Endothelial cell of umbilical vein (primary cell): Measurements from ENCODE around the gene RHOBTB1. TPM values are rescaled to one million over a fixed set of nuclear protein-coding genes. Genes with fewer than 3 reads are reported as not detected.

Source experiments
- BruUV-seq: library from RNA; stranded (reverse); fragments of 400-500 nt; replicated peaks from 2 replicates; lab custom pipeline; 2021; lab: Mats Ljungman, UMichigan
- CTCF ChIA-PET: fragments of 300-600, 350-600 bp; sonication (Branson Sonifier 250); formaldehyde crosslinking; loops from one replicate; lab custom pipeline; 2021; ENCODE audit warnings: antibody characterized with exemption, inconsistent platforms; lab: Charles Lee
- POLR2A ChIA-PET: fragments of 300-600, 350-600 bp; sonication (Branson Sonifier 250); formaldehyde crosslinking; loops from one replicate; lab custom pipeline; 2021; ENCODE audit warnings: antibody characterized with exemption, inconsistent platforms; lab: Charles Lee
- DNase-seq: peaks from one replicate; pipeline ENCODE4 v3.0.0-alpha.2; 2011; ENCODE audit warnings: low read depth, low spot score
- FAIRE-seq: peaks from 2 replicates; lab custom pipeline; 2011; peaks lifted over from hg19 to GRCh38; lab: Jason Lieb, UNC
- H2AFZ ChIP-seq: 2 replicates; pipeline ENCODE4 v1.6.0; 2012; ENCODE audit warnings: low read depth, low read length, control low read depth, inconsistent platforms
- H3K27ac ChIP-seq: 2 replicates; pipeline ENCODE4 v1.5.1; 2011; ENCODE audit warnings: low read depth, mild to moderate bottlenecking, control low read depth, low read length, moderate library complexity; ENCODE audit not compliant: insufficient read depth
- H3K27me3 ChIP-seq, 2 experiments: 2 replicates each; pipeline versions ENCODE4 v1.6.0 to v1.6.1; 2011; ENCODE audit warnings: low read length in 2 of 2, mixed read lengths in 1 of 2; ENCODE audit not compliant: control insufficient read depth in 2 of 2, insufficient read depth in 2 of 2
- H3K36me3 ChIP-seq, 2 experiments: 2 replicates in 1 of 2; 3 replicates in 1 of 2; pipeline ENCODE4 v1.5.1; 2011; ENCODE audit warnings: low read length in 2 of 2, mild to moderate bottlenecking in 1 of 2, moderate library complexity in 1 of 2; ENCODE audit not compliant: control insufficient read depth in 2 of 2, insufficient read depth in 2 of 2; ENCODE audit errors: extremely low read depth in 1 of 2
- H3K4me1 ChIP-seq: 3 replicates; pipeline ENCODE4 v1.5.1; 2011; ENCODE audit warnings: mild to moderate bottlenecking, low read length; ENCODE audit not compliant: control insufficient read depth, insufficient read depth; ENCODE audit errors: extremely low read depth
- H3K4me2 ChIP-seq: 2 replicates; pipeline ENCODE4 v1.6.1; 2011; ENCODE audit warnings: low read length, control low read depth, mixed read lengths; ENCODE audit not compliant: insufficient read depth
- H3K4me3 ChIP-seq, 3 experiments: fragments of 200-600 bp in 1 of 3; sonication (generic), shearing (Covaris generic) in 1 of 3; replicated peaks in 1 of 3; 2 replicates each; pipeline ENCODE4 v1.5.1; 2011 to 2016; ENCODE audit warnings: control low read depth in 3 of 3, low read length in 3 of 3, mild to moderate bottlenecking in 2 of 3, inconsistent platforms in 1 of 3, low read depth in 1 of 3, moderate library complexity in 1 of 3; ENCODE audit not compliant: insufficient read depth in 1 of 3
- H3K79me2 ChIP-seq: 2 replicates; pipeline ENCODE4 v1.6.0; 2012; ENCODE audit warnings: low read length, inconsistent platforms; ENCODE audit not compliant: control insufficient read depth, insufficient read depth
- H3K9ac ChIP-seq: replicated peaks from 2 replicates; pipeline ENCODE3; 2011; ENCODE audit warnings: low read length, control low read depth; ENCODE audit not compliant: insufficient read depth; ENCODE audit errors: extremely low read depth
- H3K9me1 ChIP-seq: replicated peaks from 3 replicates; pipeline ENCODE4 v1.6.0; 2011; ENCODE audit warnings: mild to moderate bottlenecking, low read length; ENCODE audit not compliant: control insufficient read depth, insufficient read depth; ENCODE audit errors: extremely low read depth
- H3K9me3 ChIP-seq: replicated peaks from 2 replicates; pipeline ENCODE4 v1.5.1; 2012; ENCODE audit warnings: low read length, inconsistent platforms; ENCODE audit not compliant: control insufficient read depth, insufficient read depth
- H4K20me1 ChIP-seq: replicated peaks from 2 replicates; pipeline ENCODE3; 2011; ENCODE audit warnings: mild to moderate bottlenecking, low read length; ENCODE audit not compliant: control insufficient read depth, insufficient read depth; ENCODE audit errors: extremely low read depth
- CTCF ChIP-seq, 2 donors: IDR thresholded peaks; 1 replicate in 1 of 2; 2 replicates in 1 of 2; pipeline ENCODE4 v1.5.1; 2011; ENCODE audit warnings: low read length in 2 of 2, mild to moderate bottlenecking in 2 of 2, moderate library complexity in 2 of 2, control low read depth in 1 of 2, inconsistent platforms in 1 of 2, low read depth in 1 of 2; ENCODE audit not compliant: insufficient read depth in 1 of 2; ENCODE audit errors: extremely low read depth in 1 of 2
- EZH2 ChIP-seq: IDR thresholded peaks from 2 replicates; pipeline ENCODE4 v1.6.1; 2012; ENCODE audit warnings: borderline replicate concordance, low read depth, mild to moderate bottlenecking, moderate library complexity, low read length, inconsistent platforms; ENCODE audit not compliant: severe bottlenecking
- FOS ChIP-seq: IDR thresholded peaks from 2 replicates; pipeline ENCODE4 v1.6.1; 2011; ENCODE audit warnings: mild to moderate bottlenecking, low read length, moderate library complexity, borderline replicate concordance; ENCODE audit not compliant: insufficient read depth
- GATA2 ChIP-seq: IDR thresholded peaks from 2 replicates; pipeline ENCODE4 v1.7.0; 2011; ENCODE audit warnings: low read depth, mild to moderate bottlenecking, moderate library complexity, mixed read lengths, low read length; ENCODE audit not compliant: insufficient read length, insufficient read depth
- JUN ChIP-seq: IDR thresholded peaks from 2 replicates; pipeline ENCODE4 v1.6.1; 2011; ENCODE audit warnings: borderline replicate concordance, low read depth; ENCODE audit not compliant: insufficient read length, insufficient read depth
- MYC ChIP-seq: IDR thresholded peaks from one replicate; pipeline ENCODE4 v1.6.1; 2011; ENCODE audit warnings: mild to moderate bottlenecking, low read depth, low read length
- POLR2A ChIP-seq: IDR thresholded peaks from 2 replicates; pipeline ENCODE4 v1.6.1; 2012; ENCODE audit warnings: low read depth, mild to moderate bottlenecking, control low read depth, low read length
- dilution Hi-C: fragments of 300-500 bp; cut with MboI; formaldehyde crosslinking; loops from one replicate; pipeline ENCODE4 v1.15.0; 2019; ENCODE audit warnings: low sequenced_read_pairs; ENCODE audit not compliant: extremely low pct_ligation_motif_present
- intact Hi-C: fragments of 100-400 bp; cut with micrococcal nuclease; formaldehyde crosslinking; loops from one replicate; pipeline ENCODE4 v1.10.0; 2022
- polyA plus RNA-seq, 4 experiments: library from polyadenylated mRNA; depleted of rRNA in 3 of 4; stranded (reverse) in 3 of 4; unstranded in 1 of 4; fragments of >200 nt; gene quantifications; 2 replicates each; pipeline versions ENCODE4 v1.2.1 to v1.2.3, GENCODE V29; 2011 to 2012; ENCODE audit warnings: missing spikeins in 1 of 4
- total RNA-seq: library from RNA; stranded (reverse); gene quantifications from 2 replicates; pipeline ENCODE4 v1.2.3, GENCODE V29; 2021
- TF ChIP-seq, protein P1 (sequence below): IDR thresholded peaks from 2 replicates; pipeline ENCODE4 v1.6.1; 2011; ENCODE audit not compliant: insufficient read depth, insufficient read length

The RHOBTB1 gene
- total and polyA plus RNA-seq, 2 donors (not counting 3 experiments of a cell fraction or from before 2014, with no cell fraction given), result 21.2 to 31.0 TPM

- intact Hi-C loops (no loop called here), dilution Hi-C loops (no loop called here)
- FAIRE-seq (no peak), DNase-seq (no peak)
- H3K9me3 ChIP-seq, result no peaks in the 10 kb centered on the region
- no peaks in the 10 kb centered on the region for H3K79me2 ChIP-seq
- no peaks in the 10 kb centered on the region for H4K20me1 ChIP-seq
- no peak overlapping the region for H3K4me2 ChIP-seq
- no peaks in the 10 kb centered on the region for H3K27me3 ChIP-seq
- BruUV-seq, result no TSS peak
- POLR2A ChIA-PET, result no interaction called here
- H3K9me1 ChIP-seq, result no peaks in the 10 kb centered on the region
- CTCF ChIA-PET, result no interaction called here
- no peak overlapping the region for H3K4me3 ChIP-seq
- H3K9ac ChIP-seq, result no peak overlapping the region
- peaks cover 2% of the 10 kb centered on the region in 2 experiments for H3K36me3 ChIP-seq
- H3K4me1 ChIP-seq, result peaks cover 3% of the 10 kb centered on the region
- no peak overlapping the region for H3K27ac ChIP-seq
- TF ChIP-seq CTCF (IDR thresholded peaks at IDR 0.05; ENCODE audit: extremely low read depth in 1 of 2, insufficient read depth in 1 of 2, low read depth in 1 of 2, low read length in 2 of 2), result no peak
- no peak for TF ChIP-seq MYC
- no peak for TF ChIP-seq FOS
- no peak for TF ChIP-seq GATA2
- TF ChIP-seq, protein P1, sequence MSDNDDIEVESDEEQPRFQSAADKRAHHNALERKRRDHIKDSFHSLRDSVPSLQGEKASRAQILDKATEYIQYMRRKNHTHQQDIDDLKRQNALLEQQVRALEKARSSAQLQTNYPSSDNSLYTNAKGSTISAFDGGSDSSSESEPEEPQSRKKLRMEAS, result no peak
- TF ChIP-seq POLR2A, result no peak
- TF ChIP-seq JUN, result no peak
- TF ChIP-seq EZH2, result no peak
- no peak overlapping the region for H2AFZ ChIP-seq
These were observed 35.1 kb downstream of the RHOBTB1 start for GRCh38 chr10:60908896-60909295.
